HEK293T (cell line): ENCODE results near the gene SLC25A4.

ENCODE experiments used
- BHLHE40 ChIP-seq: fragments of 450-650 bp; IDR thresholded peaks from 2 replicates; pipeline ENCODE4 v1.6.1; 2016; ENCODE audit warnings: mild to moderate bottlenecking, moderate library complexity, borderline replicate concordance
- CTBP1 ChIP-seq: fragments of 450-650 bp; IDR thresholded peaks from 2 replicates; pipeline ENCODE4 v1.6.1; 2016; ENCODE audit warnings: borderline replicate concordance
- FOXK2 ChIP-seq: fragments of 450-650 bp; IDR thresholded peaks from 2 replicates; pipeline ENCODE4 v1.6.1; 2016; ENCODE audit warnings: mild to moderate bottlenecking
- FOXM1 ChIP-seq: fragments of 450-650 bp; IDR thresholded peaks from 2 replicates; pipeline ENCODE4 v1.6.1; 2017; ENCODE audit warnings: mild to moderate bottlenecking, borderline replicate concordance
- L3MBTL2 ChIP-seq: fragments of 450-650 bp; conservative IDR thresholded peaks from 2 replicates; pipeline ENCODE4 v1.6.1; 2016; ENCODE audit warnings: mild to moderate bottlenecking
- PKNOX1 ChIP-seq: fragments of 450-650 bp; IDR thresholded peaks from 2 replicates; pipeline ENCODE4 v1.6.1; 2016
- TARDBP ChIP-seq: fragments of 450-650 bp; IDR thresholded peaks from 2 replicates; pipeline ENCODE4 v1.6.1; 2016
- ZNF384 ChIP-seq: fragments of 450-650 bp; IDR thresholded peaks from 2 replicates; pipeline ENCODE4 v1.6.1; 2016

- TF ChIP-seq FOXK2 (no peak), BHLHE40 (no peak), L3MBTL2 (no peak), CTBP1 (no peak), ZNF384 (no peak), FOXM1 (no peak), TARDBP (no peak), PKNOX1 (no peak)
Observed at GRCh38 chr4:185194924-185195888, 52.1 kb downstream of the SLC25A4 start.
